ENCODE results near the gene SCAI.

DNA sequence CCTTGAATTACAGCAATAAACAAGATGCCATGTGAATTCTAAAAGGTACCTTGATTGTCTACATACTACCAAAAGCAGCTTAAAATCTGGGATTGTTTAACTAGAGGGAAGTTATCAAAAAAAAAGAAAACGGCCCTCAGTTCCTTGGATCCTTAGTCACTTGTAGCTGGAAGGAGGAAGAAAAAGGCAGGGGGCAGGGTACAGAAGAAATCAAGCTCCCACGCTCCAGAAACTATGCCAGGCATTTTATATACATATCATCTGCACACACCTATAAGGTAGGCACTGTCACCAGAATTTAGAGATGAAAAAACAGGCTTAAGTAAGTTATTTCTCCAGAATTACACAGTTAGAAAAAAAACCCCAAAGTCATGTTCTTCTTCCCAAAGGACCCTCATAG is 63.4 kb downstream of the SCAI start:
- TF ChIP-seq CTCF (conservative IDR thresholded peaks at IDR 0.05; ENCODE audit: low read length) (no peak), EZH2phosphoT487 (IDR thresholded peaks at IDR 0.05; ENCODE audit: borderline replicate concordance) (no peak)

Measured in Loucy (cell line).